GM12891 (cell line): ENCODE data around the gene SUOX.
"Not testable (repeated sequence)": the region's sequence is repeated elsewhere in the genome, so short reads cannot be mapped to it uniquely, and the experiment has no call there.

Experiments
- DNase-seq: peaks from one replicate; pipeline ENCODE4 v3.0.0; 2011; ENCODE audit warnings: low spot score; ENCODE audit not compliant: insufficient read length
- FAIRE-seq: peaks from 2 replicates; lab custom pipeline; 2011; peaks lifted over from hg19 to GRCh38; lab: Jason Lieb, UNC
- PAX5 ChIP-seq: IDR thresholded peaks from 2 replicates; pipeline ENCODE4 v1.6.1; 2011; ENCODE audit warnings: low read length, moderate library complexity, mild to moderate bottlenecking; ENCODE audit not compliant: insufficient read depth, severe bottlenecking
- POLR2A ChIP-seq: IDR thresholded peaks from 2 replicates; pipeline ENCODE4 v1.6.1; 2011; ENCODE audit warnings: low read depth, low read length, control low read depth
- POLR2AphosphoS5 ChIP-seq: IDR thresholded peaks from 2 replicates; pipeline ENCODE4 v1.6.1; 2011; ENCODE audit warnings: low read depth, low read length, control low read depth
- POU2F2 ChIP-seq: IDR thresholded peaks from 2 replicates; pipeline ENCODE4 v1.6.1; 2011; ENCODE audit warnings: low read depth, mild to moderate bottlenecking, control low read depth, low read length, moderate library complexity
- SPI1 ChIP-seq: IDR thresholded peaks from 2 replicates; pipeline ENCODE4 v1.6.1; 2011; ENCODE audit warnings: low read depth, low read length, control low read depth
- TAF1 ChIP-seq: IDR thresholded peaks from 2 replicates; pipeline ENCODE4 v1.6.1; 2011; ENCODE audit warnings: low read depth, low read length, control low read depth

The SUOX gene

DNA sequence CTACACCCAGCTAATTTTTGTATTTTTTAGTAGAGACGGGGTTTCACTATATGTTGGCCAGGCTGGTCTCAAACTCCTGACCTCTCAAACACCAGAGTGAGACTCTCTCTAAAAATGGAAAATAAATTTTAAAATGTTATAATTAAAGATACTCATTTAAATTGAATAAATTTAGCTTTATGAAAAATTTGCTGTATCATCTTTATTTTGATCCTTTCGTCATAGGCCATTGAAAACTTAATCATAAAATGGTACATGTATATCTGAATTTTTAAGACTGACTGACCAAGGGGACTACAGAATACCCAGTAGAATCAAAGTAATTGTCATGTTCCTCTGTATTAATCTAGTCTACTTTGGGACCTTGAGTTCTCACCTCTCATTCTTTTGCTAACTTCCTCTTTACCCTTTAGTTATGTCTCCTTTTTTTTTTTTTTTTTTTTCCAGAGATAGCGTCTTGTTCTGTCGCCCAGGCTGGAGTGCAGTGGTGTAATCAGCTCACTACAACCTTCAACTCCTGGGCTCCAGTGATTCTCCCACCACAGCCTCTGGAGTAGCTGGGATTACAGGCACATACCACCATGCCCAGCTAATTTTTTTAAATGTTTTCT is 13.7 kb upstream of the SUOX start:
- no peak for TF ChIP-seq TAF1
- TF ChIP-seq PAX5 = no peak
- TF ChIP-seq SPI1 = no peak
- TF ChIP-seq POLR2A = no peak
- no peak for TF ChIP-seq POLR2AphosphoS5
- TF ChIP-seq POU2F2 = no peak
- FAIRE-seq (no peak), DNase-seq (no peak)

DNA sequence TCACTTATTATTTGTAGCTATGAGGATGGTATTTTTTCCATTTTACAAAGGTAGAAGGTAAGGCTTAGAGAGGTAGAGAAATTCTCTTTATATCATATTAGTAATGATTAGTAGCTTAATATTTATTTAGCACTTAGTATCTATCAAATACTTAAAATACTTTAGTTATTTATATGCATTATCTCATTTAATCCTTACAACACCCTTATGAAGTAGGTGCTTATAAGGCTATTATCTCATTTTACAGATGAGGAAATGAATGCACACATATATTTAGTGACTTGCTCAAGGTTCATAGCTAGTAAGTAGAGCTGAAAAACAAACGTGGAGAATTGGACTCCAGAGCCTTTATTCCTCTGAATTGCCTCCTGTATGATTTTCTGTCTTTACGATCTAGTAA is 12.2 kb upstream of the SUOX start:
- no peak for TF ChIP-seq POLR2A
- TF ChIP-seq POU2F2 = no peak
- TF ChIP-seq SPI1 = no peak
- no peak for TF ChIP-seq TAF1
- TF ChIP-seq POLR2AphosphoS5 = no peak
- TF ChIP-seq PAX5 = no peak
- FAIRE-seq (no peak), DNase-seq (no peak)

DNA sequence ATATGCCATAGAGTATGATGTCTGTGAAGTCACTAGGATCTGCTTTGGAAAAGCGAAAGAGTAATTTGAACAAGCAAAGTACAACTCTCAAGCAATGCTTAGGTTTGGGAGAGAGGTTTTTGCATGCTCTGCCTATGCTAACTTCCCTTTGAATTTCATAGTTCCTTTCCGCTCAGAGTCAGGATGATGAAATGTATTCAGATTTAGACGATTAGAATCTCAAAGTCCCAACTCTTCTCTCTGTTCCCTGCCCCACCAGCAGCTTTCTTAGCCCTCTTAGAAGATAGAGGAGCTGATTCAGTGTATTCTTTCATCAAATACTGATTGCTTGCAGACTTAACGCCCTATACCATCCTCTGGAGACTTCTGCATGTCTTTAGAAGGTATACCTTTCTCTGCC is 11.7 kb upstream of the SUOX start:
- DNase-seq (no peak), FAIRE-seq (no peak)
- TF ChIP-seq POU2F2 (no peak), TAF1 (no peak), SPI1 (no peak), PAX5 (no peak), POLR2A (no peak), POLR2AphosphoS5 (no peak)

DNA sequence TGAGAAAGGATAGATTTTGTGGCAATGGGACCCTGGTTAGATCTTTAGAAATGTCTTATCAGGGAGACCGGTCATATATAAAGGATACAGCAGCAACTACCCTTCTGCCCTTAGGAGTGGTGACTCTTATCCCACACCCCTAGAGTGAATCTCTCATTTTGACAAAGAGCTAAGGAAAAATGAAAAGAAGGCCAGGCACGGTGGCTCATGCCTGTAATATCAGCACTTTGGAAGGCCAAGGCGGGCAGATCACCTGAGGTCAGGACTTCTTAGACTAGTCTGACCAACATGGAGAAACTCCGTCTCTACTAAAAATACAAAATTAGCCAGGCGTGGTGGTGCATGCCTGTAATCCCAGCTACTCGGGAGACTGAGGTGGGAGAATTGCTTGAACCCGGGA is 11.1 kb upstream of the SUOX start:
- DNase-seq, FAIRE-seq: not testable (repeated sequence)

DNA sequence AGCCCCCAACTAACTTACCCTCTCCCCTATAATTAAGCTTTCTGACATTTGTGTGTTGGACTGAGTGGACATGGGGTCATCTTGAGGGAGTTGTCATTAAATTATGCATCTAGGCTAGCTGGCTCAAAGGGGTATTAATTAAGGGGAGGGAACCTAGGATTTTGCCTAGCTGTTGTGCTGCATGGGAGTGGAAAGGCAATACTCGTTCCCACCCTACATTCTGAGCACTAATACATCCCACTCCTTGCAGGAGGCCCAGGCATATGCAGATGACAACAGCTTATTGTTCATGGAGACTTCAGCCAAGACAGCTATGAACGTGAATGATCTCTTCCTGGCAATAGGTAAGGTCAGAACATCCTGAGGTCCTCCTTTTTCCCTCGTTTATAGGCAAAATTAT is 6.0 kb upstream of the SUOX start:
- DNase-seq = no peak
- TF ChIP-seq POU2F2 = no peak
- TF ChIP-seq POLR2A = no peak
- no peak for TF ChIP-seq SPI1
- no peak for TF ChIP-seq PAX5
- TF ChIP-seq POLR2AphosphoS5 = no peak
- TF ChIP-seq TAF1 = no peak
- FAIRE-seq = no peak

DNA sequence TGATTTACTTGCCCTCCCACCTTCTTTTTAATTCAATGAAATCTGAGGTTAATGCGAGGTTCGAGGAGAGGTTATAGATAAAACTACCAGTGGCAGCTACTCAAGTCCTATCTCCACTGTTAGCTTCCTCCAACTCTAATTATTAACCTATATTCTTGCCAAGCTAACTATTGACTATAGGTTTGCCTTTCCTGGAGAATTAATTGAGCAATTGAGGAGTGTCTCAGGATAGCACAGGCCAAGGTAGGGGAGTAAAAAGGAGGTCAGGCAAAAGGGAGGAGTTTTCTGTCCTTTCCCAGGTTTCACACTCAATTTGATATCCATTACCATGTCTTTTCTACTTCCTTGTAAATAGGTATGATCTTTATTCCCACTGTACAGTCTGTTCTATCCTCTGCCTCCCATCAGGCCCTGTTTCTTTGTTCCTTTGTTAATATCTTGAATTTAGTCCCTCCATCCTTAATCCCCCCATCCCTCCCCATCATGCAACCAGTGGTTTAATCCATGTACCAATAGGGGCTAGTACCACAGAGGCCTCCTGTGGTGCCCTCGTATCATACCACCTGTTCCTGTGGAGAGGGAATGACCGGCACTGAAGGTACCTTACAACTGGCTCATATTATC is 3.7 kb upstream of the SUOX start:
- DNase-seq = no peak
- no peak for FAIRE-seq
- TF ChIP-seq PAX5 (no peak), POU2F2 (no peak), POLR2AphosphoS5 (no peak), SPI1 (no peak), TAF1 (no peak), POLR2A (no peak)

DNA sequence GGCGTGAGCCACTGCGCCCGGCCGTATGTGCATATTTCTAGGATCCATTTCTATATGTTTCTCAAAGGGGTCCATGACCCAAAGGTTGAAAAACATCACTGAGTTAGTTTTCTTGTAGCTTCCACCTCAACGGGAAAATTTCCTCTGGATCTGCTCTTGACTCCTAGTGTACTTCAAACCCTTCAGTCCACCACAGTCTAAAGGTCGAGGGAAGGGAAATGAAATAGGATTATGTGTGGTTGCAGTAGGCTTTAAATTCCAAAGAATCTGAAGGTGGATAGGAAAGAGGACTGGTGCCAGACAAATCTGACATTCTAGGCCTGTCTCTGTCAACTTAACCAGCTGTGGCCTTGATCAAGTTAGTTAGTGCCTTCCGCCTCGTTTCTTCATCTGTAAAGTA is 1.7 kb upstream of the SUOX start:
- FAIRE-seq (no peak), DNase-seq (no peak)
- TF ChIP-seq SPI1 (no peak), TAF1 (no peak), POLR2A (no peak), POU2F2 (no peak), POLR2AphosphoS5 (no peak), PAX5 (no peak)

DNA sequence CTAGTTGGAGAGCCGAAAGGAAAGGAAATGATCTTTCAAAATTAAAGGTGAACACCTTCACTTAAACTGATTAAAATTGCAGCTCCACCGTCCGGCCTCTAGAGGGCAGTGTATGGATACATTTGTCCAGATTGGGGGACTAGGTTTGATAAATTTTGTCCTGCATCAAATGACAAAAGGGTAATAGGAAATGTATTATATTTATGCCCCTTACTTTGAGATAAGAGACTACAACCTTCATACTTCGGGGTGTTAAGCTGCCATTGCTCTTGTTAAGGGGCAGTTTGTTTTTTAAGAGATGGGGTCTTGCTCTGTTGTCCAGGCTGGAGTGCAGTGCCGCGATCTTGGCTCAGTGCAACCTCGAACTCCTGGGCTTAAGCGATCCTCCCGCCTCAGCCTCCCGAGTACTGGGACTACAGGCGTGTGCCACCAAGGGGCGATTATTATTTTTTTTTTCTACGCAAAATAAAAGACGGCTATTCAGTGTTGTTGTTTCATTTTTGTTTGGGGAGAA is 818 bp upstream of the SUOX start:
- peak; percentile 74 for FAIRE-seq
- no peak for TF ChIP-seq POLR2A
- no peak for TF ChIP-seq POU2F2
- TF ChIP-seq TAF1 = no peak
- no peak for TF ChIP-seq SPI1
- no peak for TF ChIP-seq POLR2AphosphoS5
- no peak for TF ChIP-seq PAX5
- peak; percentile 44 for DNase-seq

DNA sequence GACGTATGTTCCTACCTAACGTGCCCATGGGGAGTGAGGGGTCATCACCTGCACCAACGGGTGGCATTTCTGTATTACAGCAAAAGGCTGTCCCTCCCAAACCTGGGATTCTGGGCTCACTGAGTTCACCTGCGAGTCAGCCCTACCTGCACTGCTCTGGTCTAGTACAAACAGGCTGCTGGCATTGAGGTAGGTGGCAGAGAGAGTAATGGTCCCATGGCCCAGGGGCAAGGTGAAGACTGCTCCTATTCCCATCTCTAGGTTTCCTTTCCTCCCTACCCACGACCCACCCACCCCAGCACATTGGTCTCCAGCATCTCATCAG is 421 bp downstream of the SUOX start:
- FAIRE-seq = peak; percentile 62

DNA sequence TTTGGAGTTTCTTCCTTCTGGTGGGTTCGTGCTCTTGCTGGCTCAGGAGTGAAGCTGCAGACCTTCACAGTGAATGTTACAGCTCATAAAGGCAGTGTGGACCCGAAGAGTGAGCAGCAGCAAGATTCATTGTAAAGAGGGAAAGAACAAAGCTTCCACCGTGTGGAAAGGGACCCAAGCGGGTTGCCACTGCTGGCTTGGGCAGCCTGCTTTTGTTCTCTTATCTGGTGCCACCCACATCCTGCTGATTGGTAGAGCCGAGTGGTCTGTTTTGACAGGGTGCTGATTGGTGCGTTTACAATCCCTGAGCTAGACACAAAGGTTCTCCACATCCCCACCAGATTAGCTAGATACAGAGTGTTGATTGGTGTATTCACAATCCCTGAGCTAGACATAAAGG is 2.4 kb downstream of the SUOX start:
- not testable (repeated sequence) for FAIRE-seq, DNase-seq

More for the DNA sequence above, 421 bp downstream of the SUOX start:
- no peak for DNase-seq
- no peak for TF ChIP-seq POLR2A
- TF ChIP-seq SPI1 = no peak

DNA sequence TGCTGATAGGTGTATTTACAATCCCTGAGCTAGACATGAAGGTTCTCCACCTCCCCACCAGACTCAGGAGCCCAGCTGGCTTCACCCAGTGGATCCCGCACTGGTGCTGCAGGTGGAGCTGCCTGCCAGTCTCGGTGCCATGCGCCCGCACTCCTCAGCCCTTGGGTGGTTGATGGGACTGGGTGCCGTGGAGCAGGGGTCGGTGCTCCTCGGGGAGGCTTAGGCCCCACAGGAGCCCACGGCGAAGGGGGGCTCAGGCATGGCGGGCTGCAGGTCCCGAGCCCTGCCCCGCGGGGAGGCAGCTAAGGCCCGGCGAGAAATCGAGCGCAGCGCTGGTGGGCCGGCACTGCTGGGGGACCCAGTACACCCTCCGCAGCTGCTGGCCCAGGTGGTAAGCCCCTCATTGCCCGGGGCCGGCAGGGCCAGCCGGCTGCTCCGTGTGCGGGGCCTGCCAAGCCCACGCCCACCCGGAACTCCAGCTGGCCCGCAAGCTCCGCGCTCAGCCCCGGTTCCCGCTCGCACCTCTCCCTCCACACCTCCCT is 3.0 kb downstream of the SUOX start:
- FAIRE-seq, DNase-seq: not testable (repeated sequence)
